Sigmoid colon (tissue), 7 donors: ENCODE measurements around the gene ANAPC5. TPM values are rescaled to one million over a fixed set of nuclear protein-coding genes. Genes with fewer than 3 reads are reported as not detected.
A peak's percentile ranks its signal among the peaks of the same experiment; 100 is the strongest.

ENCODE experiments used
- DNase-seq: peaks from one replicate; pipeline ENCODE4 v3.0.0-alpha.2; 2019
- H3K27ac ChIP-seq, 4 donors: fragments of 200-600 bp; sonication (generic); one replicate each; pipeline ENCODE4 v1.5.1; 2016 to 2019; ENCODE audit warnings: mild to moderate bottlenecking in 1 of 4
- H3K27me3 ChIP-seq, 3 donors: fragments of 200-600 bp; sonication (generic); one replicate each; pipeline ENCODE4 v1.5.1; 2019; ENCODE audit warnings: mild to moderate bottlenecking in 1 of 3
- H3K36me3 ChIP-seq, 4 donors: fragments of 200-600 bp; sonication (generic); one replicate each; pipeline ENCODE4 v1.5.1; 2016 to 2019
- H3K4me1 ChIP-seq, 4 donors: fragments of 200-600 bp; sonication (generic); one replicate each; pipeline ENCODE4 v1.5.1; 2017 to 2019
- H3K4me3 ChIP-seq, 4 donors: fragments of 200-600 bp; sonication (generic); one replicate each; pipeline ENCODE4 v1.5.1; 2017 to 2019; ENCODE audit warnings: mild to moderate bottlenecking in 2 of 4, moderate library complexity in 1 of 4
- H3K9me3 ChIP-seq, 4 donors: fragments of 200-600 bp in 3 of 4; sonication (generic) in 3 of 4; one replicate each; pipeline versions ENCODE4 v1.5.1 to v1.6.1; 2013 to 2019
- CTCF ChIP-seq, 4 experiments: fragments of 450-650 bp in 3 of 4; fragments of 200-600 bp in 1 of 4; IDR thresholded peaks; one replicate each; pipeline ENCODE4 v1.5.1; 2016 to 2019; ENCODE audit warnings: antibody characterized with exemption in 4 of 4, mild to moderate bottlenecking in 3 of 4, moderate library complexity in 2 of 4
- EP300 ChIP-seq, 4 donors: sonication (generic); formaldehyde crosslinking; IDR thresholded peaks; one replicate each; pipeline ENCODE4 v1.6.1; 2017; ENCODE audit warnings: antibody characterized with exemption in 4 of 4
- POLR2A ChIP-seq, 2 donors: fragments of 450-650 bp; IDR thresholded peaks; one replicate each; pipeline ENCODE4 v1.6.1; 2016; ENCODE audit warnings: antibody characterized with exemption in 2 of 2, mild to moderate bottlenecking in 2 of 2, moderate library complexity in 2 of 2
- POLR2AphosphoS5 ChIP-seq, 4 donors: sonication (generic); formaldehyde crosslinking; IDR thresholded peaks; one replicate each; pipeline ENCODE4 v1.6.1; 2017; ENCODE audit warnings: antibody characterized with exemption in 4 of 4
- WGBS, 2 donors: extraction: QIAGEN DNeasy Blood & Tissue Kit; methylation state at CpG; one replicate each; pipeline ENCODE4 v1.1.7; 2013; 5-methylcytosine and 5-hydroxymethylcytosine counted together
- intact Hi-C: fragments of 100-400 bp; cut with DNase I; formaldehyde crosslinking; loops from one replicate; pipeline ENCODE4 v1.15.1; 2023
- polyA plus RNA-seq, 3 donors: library from polyadenylated mRNA; stranded (reverse); fragments of 200-250 nt; gene quantifications; one replicate each; pipeline ENCODE4 v1.2.3, GENCODE V29; 2013
- total RNA-seq, 4 donors: library from RNA; depleted of rRNA; stranded (reverse); fragments of >200 nt; gene quantifications; one replicate each; pipeline ENCODE4 v1.1.0, GENCODE V29; 2016
- donor health status: healthy with polysubstance abuse.
- donor health status: Bipolar disorder and iron deficiency.
- donor health status: healthy.

ANAPC5 gene
- 10 to 100 TPM; 76.0 to 93.6 (median 85.9) TPM for total RNA-seq
- polyA plus RNA-seq: 10 to 100 TPM; 51.6 to 71.4 (median 70.3) TPM

- H3K36me3 ChIP-seq: peaks cover 0 to 8% (median 0%) of the 10 kb centered on the region in 4 donors
- TF ChIP-seq POLR2A (IDR thresholded peaks at IDR 0.05) (peak; percentile 57 to 66), CTCF (IDR thresholded peaks at IDR 0.05) (no peak), EP300 (IDR thresholded peaks at IDR 0.05) (no peak), POLR2AphosphoS5 (IDR thresholded peaks at IDR 0.05) (peak; percentile 56 to 82 (median 80))
- H3K27me3 ChIP-seq: no peaks in the 10 kb centered on the region
- no peaks in the 10 kb centered on the region for H3K9me3 ChIP-seq
- H3K4me1 ChIP-seq: peaks cover 0 to 28% (median 18%) of the 10 kb centered on the region in 4 donors
- intact Hi-C loops: loop anchor here (2.0 to 5.0 kb wide), 2 partner anchors 47 to 90 kb away; no protein-coding TSS in a partner anchor
- peak within 1 kb of the TSS; percentile 64 to 87 (median 76) for H3K4me3 ChIP-seq
- 0% methylated on average over 49 of the region's 49 CpGs for WGBS, 2 donors
- peak within 1 kb of the TSS; percentile 79 to 85 (median 82) for H3K27ac ChIP-seq
- peak; percentile 98 for DNase-seq
Observed at GRCh38 chr12:121351820-121352681, at the start of gene ANAPC5. ANAPC5 (minus strand) TSS chr12:121352411; CDS start chr12:121352340, 71 bp downstream.

GRCh38 chr12:121400332-121401139 is 48.3 kb upstream of the ANAPC5 start:
- no peaks in the 10 kb centered on the region for H3K27me3 ChIP-seq
- no peaks in the 10 kb centered on the region for H3K9me3 ChIP-seq
- intact Hi-C loops: no loop called here
- peak overlapping the region; percentile 66 to 77 (median 70) for H3K4me3 ChIP-seq
- H3K27ac ChIP-seq: peak overlapping the region; percentile 91 to 92 (median 91)
- TF ChIP-seq CTCF (IDR thresholded peaks at IDR 0.05) (no peak), POLR2A (IDR thresholded peaks at IDR 0.05) (no peak), EP300 (IDR thresholded peaks at IDR 0.05) (no peak), POLR2AphosphoS5 (IDR thresholded peaks at IDR 0.05) (no peak)
- H3K4me1 ChIP-seq: peaks cover 0 to 47% (median 38%) of the 10 kb centered on the region in 4 donors
- 0 to 1% methylated on average over 48 of the region's 48 CpGs for WGBS, 2 donors
- no peaks in the 10 kb centered on the region for H3K36me3 ChIP-seq
- peak; percentile 73 for DNase-seq

GRCh38 chr12:121399391-121400331 is 47.5 kb upstream of the ANAPC5 start, which contains the start of gene RNF34:
RNF34 (plus strand) TSS chr12:121400118; CDS start chr12:121400213, 95 bp downstream.
- Histone ChIP-seq H3K4me3 (peak within 1 kb of the TSS; percentile 66 to 77 (median 70)), H3K36me3 (no peaks in the 10 kb centered on the region), H3K4me1 (peaks cover 0 to 38% (median 30%) of the 10 kb centered on the region in 4 donors), H3K27ac (peak within 1 kb of the TSS; percentile 91 to 92 (median 91)), H3K27me3 (no peaks in the 10 kb centered on the region), H3K9me3 (no peaks in the 10 kb centered on the region)
- intact Hi-C loops: loop anchor here (2.0 kb wide), 1 partner anchor 47 kb away; the partner anchor contains the start of gene ANAPC5
- peak; percentile 99 for DNase-seq
- 0% methylated on average over 77 of the region's 77 CpGs for WGBS, 2 donors
- TF ChIP-seq POLR2A (IDR thresholded peaks at IDR 0.05) (peak; percentile 91 to 96), EP300 (IDR thresholded peaks at IDR 0.05) (peak in 1 of 4 donors; percentile 29), CTCF (IDR thresholded peaks at IDR 0.05) (no peak), POLR2AphosphoS5 (IDR thresholded peaks at IDR 0.05) (peak; percentile 94 to 99 (median 98))

- intact Hi-C loops: loop anchor here (2.0 kb wide), 1 partner anchor 46 kb away; the partner anchor contains the start of gene ANAPC5
- Histone ChIP-seq H3K27ac (no peak overlapping the region), H3K9me3 (no peaks in the 10 kb centered on the region), H3K4me1 (peaks cover 0 to 33% (median 22%) of the 10 kb centered on the region in 4 donors), H3K36me3 (no peaks in the 10 kb centered on the region), H3K27me3 (no peaks in the 10 kb centered on the region), H3K4me3 (no peak overlapping the region)
- no peak for DNase-seq
- WGBS, 2 donors: 97 to 99% methylated on average over 5 of the region's 5 CpGs
- TF ChIP-seq POLR2A (IDR thresholded peaks at IDR 0.05): no peak
- TF ChIP-seq POLR2AphosphoS5 (IDR thresholded peaks at IDR 0.05): no peak
- no peak for TF ChIP-seq CTCF (IDR thresholded peaks at IDR 0.05)
- no peak for TF ChIP-seq EP300 (IDR thresholded peaks at IDR 0.05)
Observed at GRCh38 chr12:121398355-121398754, 46.1 kb upstream of the ANAPC5 start.
